NK-92 (cell line): Measurements from ENCODE around the gene GRM7.

ENCODE experiments used
- DNase-seq: peaks from one replicate; lab custom pipeline; 2025; ENCODE audit not compliant: unreplicated experiment; lab: John Stamatoyannopoulos, UW

Gene GRM7

GRCh38 chr3:7565574-7565973 is 704.7 kb downstream of the GRM7 start:
- DNase-seq: no peak

- no peak for DNase-seq
Observed at GRCh38 chr3:7567160-7567559, 706.2 kb downstream of the GRM7 start.

GRCh38 chr3:7568526-7569184 is 707.7 kb downstream of the GRM7 start:
- DNase-seq: no peak

- no peak for DNase-seq
Observed at GRCh38 chr3:7573330-7573729, 712.4 kb downstream of the GRM7 start.

- no peak for DNase-seq
Observed at GRCh38 chr3:7574435-7574834, 713.5 kb downstream of the GRM7 start.

- DNase-seq: no peak
Observed at GRCh38 chr3:7576071-7576470, 715.2 kb downstream of the GRM7 start.

- DNase-seq: no peak
Observed at GRCh38 chr3:7576506-7576905, 715.6 kb downstream of the GRM7 start.

- DNase-seq: no peak
Observed at GRCh38 chr3:7577513-7577912, 716.6 kb downstream of the GRM7 start.

- no peak for DNase-seq
Observed at GRCh38 chr3:7581831-7582230, 720.9 kb downstream of the GRM7 start.

- DNase-seq: no peak
Observed at GRCh38 chr3:7585052-7585451, 724.1 kb downstream of the GRM7 start.

GRCh38 chr3:7588236-7588635 is 727.3 kb downstream of the GRM7 start:
- DNase-seq: no peak

GRCh38 chr3:7589526-7589925 is 728.6 kb downstream of the GRM7 start:
- DNase-seq: no peak

- DNase-seq: no peak
Observed at GRCh38 chr3:7602297-7602696, 741.4 kb downstream of the GRM7 start.

GRCh38 chr3:7607083-7607482 is 746.2 kb downstream of the GRM7 start:
- DNase-seq: no peak

- no peak for DNase-seq
Observed at GRCh38 chr3:7607676-7608075, 746.8 kb downstream of the GRM7 start.

- no peak for DNase-seq
Observed at GRCh38 chr3:7610634-7611033, 749.7 kb downstream of the GRM7 start.

- DNase-seq: no peak
Observed at GRCh38 chr3:7615043-7615442, 754.1 kb downstream of the GRM7 start.

GRCh38 chr3:7618606-7619005 is 757.7 kb downstream of the GRM7 start:
- DNase-seq: no peak

GRCh38 chr3:7620401-7620800 is 759.5 kb downstream of the GRM7 start:
- DNase-seq: no peak

- DNase-seq: no peak
Observed at GRCh38 chr3:7621046-7621630, 760.2 kb downstream of the GRM7 start.

- DNase-seq: no peak
Observed at GRCh38 chr3:7621651-7622050, 760.7 kb downstream of the GRM7 start.

- no peak for DNase-seq
Observed at GRCh38 chr3:7625021-7625420, 764.1 kb downstream of the GRM7 start.

- no peak for DNase-seq
Observed at GRCh38 chr3:7630351-7630911, 769.5 kb downstream of the GRM7 start.
